ENCODE data around the gene ADAMTS17.

The ADAMTS17 gene

DNA sequence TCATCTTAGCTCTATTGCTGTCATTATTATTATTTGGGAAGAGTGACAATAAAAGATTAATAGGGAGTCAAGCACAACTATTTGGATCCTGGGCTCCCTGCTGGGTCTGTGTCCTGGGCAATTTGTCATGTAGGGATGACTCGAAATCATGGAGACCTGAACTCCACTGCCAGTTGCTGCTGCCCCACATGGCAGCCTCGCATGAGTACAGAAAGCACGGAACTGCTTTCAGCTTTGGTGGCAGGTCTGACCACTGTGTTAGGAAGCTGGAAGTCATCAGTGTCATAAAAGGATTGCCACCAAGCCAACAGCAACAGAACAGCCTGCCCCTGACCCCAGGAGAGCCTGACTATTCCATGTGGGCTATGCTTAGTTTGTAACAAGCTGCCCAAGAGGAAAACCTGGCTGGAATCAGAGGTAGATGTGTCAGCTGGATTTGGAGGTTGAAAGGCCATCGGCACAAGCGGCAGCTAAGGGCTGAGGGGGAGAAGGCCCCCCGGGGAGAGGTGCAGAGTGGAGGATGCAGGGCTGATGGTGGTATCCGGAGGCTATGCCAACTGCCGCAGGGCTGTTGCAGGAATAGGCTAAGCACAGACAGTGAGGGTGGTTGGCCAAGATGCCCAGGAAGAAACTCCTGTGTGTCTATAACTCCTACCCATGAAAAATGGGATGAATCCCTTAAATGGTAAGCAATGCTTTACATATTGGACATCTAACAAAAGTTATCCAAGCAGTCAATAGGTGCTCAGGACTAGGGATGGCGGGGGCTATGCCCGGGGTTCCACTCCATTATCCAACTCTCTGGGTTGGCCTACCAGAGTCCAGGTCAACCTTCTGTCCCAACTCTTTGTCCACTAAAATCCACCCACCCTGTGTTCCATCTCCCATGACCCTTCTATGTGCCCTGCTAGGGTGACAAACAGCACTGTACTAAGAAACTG is 291.6 kb downstream of the ADAMTS17 start:
- DNase-seq (ENCODE audit: low read depth) = no peak

DNA sequence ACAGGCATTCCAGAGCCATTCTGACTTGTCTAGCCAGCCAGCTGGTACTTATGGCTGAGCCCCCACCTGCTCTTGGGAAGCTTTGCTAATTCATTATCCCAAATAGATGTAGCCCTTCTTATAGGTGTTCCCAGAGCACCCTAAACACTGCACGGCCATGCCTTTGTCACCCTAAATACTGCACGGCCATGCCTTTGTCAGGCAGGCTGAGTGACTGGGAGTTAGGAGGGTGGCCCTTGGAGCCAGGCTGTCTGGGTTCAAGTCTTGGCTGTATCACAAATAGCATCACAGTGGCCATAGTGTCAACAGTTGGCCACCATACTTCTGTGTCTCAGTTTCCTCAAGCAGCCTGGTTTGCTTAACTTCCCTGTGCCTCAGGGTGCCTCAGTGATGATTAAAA is 292.3 kb downstream of the ADAMTS17 start:
- DNase-seq (ENCODE audit: low read depth) = no peak

DNA sequence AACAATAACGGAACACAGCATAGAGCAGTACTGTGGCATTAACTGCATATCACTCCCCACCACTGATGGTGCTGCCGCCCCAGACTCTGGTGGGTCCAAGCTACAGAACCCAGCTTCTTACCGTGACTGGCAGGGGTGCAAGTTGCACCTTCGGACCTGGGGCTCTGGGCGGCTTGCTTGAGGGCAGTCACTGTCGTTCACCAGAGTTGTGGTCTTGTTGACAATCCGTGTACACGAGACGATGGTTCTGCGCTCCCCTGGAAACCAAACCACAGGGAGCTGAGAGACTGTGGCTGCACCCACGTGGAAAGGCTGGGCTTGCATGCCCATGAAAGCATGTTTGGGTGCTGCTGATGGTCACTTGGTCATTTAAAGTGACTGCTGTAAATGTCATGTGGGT is 293.0 kb downstream of the ADAMTS17 start:
- no peak for DNase-seq (ENCODE audit: low read depth)

DNA sequence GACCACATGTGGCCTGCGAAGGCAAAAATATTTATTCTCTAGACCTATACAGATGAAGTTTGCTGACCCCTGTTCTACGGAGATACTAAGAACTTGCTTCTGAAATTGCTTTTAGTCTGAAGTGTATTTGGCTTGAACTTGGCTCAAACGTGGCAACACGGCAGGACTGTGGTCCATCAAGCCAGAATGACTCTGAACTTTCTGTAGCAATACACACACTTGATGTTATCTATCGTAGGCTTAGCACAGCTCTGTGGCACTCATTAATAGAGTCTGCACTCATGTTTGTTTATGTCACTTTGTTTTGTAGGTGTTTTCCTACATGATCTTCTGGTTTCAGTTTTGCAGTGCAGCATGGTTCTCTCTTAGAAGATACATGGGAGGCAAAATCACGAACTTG is 298.1 kb downstream of the ADAMTS17 start:
- DNase-seq (ENCODE audit: low read depth) = no peak

DNA sequence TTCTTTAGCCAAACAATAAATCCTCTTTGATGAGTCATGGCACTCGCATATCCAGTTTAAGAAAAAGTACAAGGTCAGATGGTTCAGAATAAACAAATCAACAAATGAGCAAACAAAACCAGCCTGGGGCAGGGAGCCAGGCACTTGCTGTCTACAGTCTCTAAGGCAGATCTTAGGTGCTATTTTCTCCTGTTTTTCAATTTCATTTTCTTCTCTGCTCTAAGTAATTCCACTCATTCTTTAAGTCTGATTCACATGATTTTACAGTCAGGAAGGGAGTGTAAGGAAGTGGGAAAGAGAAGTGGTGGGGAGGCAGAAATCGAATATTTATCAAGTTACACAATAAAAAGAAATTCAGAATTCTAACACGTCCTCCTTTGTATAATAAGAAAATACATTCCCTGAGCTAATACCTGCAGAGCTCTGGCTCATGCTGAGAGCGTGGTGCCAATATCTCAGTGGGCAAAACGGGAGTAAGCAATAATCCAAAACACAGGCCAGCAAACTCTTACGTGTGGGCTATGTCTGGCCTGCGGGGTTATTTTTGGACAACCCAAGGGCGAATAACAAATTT is 298.6 kb downstream of the ADAMTS17 start:
- no peak for DNase-seq (ENCODE audit: low read depth)

DNA sequence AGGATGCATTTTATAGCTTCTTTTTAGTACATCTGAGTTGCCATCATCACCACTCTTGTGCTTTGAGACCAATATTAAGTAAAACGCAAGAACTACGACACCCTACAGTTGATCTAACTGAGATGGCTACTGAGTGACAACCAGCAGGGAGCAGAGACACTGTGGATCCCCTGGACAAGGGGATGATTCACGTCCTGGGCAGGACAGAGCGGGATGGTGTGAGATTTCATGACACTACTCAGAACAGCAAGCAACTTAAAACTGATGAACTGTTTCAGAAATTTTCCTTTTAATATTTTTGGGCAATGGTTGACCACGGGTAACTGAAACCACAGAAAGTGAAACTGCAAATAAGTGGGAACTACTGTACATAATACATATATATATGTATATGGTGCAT is 299.2 kb downstream of the ADAMTS17 start:
- DNase-seq (ENCODE audit: low read depth) = no peak

DNA sequence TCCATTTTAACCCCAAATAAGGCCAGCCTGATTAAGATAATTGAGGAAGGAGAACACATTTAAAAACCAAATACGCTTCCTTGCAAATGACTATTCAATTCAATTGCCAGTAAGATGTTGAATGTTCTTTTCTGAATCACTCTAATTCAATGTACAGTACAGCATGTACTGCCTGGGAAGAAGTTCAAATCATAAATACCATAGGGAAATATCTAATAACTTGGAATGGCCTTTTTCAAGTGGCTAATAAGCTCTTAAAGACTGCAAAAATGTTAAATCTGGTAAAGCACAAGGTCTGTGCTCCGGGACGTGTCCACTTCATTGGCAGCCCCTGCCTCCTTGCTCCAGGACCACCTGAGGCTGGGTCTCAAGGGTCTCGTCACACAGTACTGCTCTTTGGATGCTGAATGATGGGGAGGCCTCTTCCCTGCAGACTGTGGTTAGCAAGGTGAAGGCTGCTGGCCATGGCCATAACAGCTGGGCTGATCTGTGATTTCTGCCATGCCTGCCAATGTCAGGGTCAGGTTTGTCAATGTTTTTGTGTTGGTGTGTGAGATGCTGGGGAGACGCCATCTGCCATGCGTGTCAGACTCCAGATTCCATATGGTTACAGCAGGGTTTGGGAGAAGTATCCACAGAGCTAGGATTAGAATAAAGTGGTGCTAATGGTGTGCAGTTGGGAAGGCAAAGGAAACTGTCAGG is 300.5 kb downstream of the ADAMTS17 start:
- no peak for DNase-seq (ENCODE audit: low read depth)

DNA sequence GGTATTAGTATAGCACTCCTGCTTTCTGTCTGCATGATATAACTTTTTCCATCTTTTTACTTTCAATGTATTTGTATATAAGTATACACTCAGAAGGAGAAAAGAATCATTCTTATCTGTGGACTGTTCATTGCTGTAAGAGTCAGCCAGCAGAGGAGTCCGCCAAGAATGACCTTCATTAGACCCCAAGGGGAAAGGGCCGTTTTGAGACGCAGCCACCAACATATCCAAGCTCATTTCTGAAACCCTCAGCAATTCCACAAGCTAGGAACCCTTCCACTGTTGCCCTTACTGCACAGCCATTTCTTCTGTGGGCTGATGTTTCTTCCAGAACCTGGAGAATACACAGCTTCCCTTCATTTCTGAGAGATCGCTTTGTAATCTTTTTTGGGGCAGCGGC is 301.8 kb downstream of the ADAMTS17 start:
- no peak for DNase-seq (ENCODE audit: low read depth)

DNA sequence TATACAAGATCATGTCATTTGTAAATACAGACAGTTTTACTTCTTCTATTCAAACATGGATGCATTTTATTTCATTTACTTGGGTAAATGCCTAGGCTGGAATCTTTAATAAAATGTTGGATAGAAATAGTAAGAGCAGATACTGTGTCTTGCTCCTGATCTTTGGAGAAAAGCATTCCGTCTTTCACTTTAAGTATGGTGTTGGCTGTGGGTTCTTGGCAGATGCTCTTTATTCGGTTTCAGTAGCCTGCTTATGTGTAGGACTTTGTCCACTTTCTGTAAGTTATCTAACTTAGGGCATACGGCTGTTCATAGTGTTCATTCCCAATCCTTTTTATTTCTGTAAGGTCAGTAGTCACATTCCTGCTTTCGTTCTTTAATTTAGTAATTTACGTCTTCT is 303.0 kb downstream of the ADAMTS17 start:
- DNase-seq (ENCODE audit: low read depth) = no peak

DNA sequence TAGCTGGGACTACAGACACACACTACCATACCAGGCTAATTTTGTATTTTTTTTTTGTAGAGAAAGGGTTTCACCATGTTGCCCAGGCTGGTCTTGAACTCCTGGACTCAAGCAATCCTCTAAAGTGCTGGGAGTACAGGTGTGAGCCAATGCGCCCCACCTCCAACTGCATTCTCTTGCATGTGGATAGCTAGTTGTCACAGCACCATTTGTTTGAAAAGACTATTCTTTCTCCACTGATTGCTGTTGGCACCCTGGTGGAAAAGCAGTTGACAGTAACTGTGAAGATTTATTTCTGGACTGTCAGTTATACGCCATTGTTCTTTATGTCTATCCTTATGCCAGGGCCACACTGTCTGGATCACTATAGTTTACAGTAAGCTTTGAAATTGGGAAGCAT is 303.9 kb downstream of the ADAMTS17 start:
- no peak for DNase-seq (ENCODE audit: low read depth)

DNA sequence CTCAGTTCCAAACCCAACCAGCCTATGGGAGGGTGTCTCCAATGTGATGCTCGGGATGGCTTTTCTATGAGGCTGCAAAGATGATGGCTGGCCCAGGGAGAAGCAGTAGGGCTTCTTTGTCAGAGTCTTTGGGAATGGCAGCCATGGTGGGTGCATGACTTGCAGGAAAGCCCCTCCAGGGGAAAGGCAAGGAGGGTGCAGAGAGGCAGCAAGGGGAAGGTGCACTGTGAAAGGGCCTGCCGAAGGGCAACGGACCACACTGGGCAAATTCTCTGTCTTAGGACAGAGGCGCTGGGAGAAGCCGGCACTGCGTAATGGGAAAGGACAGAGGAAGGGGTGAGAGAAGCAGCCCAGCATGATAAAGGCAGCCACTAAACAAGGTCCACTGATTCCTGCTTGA is 305.8 kb downstream of the ADAMTS17 start:
- no peak for DNase-seq (ENCODE audit: low read depth)

DNA sequence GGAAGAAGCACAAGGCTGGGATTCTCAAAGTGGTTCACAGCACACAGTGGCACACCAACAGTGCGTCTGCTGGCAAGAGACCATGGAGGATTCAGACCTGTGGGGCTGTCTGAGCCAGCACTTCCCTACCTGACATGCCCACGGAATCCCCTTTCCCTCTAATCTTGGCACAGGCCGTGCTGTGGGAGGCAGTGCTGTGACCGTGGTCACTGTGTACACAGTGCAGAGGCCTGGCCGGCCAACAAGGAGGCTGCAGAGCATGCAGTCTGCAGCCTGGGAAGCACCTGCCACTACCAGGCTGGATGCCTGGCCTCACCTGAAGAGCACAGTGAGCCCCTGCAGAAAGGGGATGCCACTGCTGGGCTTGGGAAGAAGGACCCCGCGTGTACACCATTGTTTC is 307.6 kb downstream of the ADAMTS17 start:
- no peak for DNase-seq (ENCODE audit: low read depth)

DNA sequence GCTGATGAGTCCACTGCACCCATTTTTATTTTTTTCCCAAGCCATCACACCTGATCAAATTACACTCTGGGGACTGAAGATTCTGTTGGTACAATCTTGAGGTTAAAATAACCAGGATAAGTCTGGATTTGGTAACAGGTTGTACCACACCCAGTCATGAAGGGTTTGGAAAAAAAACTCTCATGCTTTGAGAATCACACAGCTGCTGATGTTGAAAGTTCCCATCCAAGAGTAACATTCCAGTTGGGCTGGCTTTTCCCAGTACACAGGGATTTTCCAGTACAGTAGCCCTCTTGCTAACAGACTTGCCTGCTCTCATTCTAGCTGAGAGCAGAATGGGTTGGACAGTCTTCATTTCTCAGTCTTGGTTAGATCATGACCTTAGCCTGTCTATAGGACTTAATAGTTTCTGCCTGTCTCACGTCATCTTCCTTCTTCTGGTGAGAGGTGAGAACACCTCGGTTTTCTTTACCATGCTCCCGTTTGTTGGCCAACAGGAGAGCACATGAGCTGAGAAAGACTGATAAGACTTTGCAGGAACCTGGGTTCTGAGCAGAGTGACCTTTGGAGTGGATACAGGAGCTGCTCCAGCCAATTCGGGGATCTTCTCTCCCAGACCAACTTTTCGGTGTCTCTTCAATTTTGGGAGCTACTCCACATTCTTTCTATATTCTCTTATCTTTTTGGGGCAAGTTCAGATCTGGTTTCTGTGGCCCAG is 308.5 kb downstream of the ADAMTS17 start:
- DNase-seq (ENCODE audit: low read depth) = no peak

DNA sequence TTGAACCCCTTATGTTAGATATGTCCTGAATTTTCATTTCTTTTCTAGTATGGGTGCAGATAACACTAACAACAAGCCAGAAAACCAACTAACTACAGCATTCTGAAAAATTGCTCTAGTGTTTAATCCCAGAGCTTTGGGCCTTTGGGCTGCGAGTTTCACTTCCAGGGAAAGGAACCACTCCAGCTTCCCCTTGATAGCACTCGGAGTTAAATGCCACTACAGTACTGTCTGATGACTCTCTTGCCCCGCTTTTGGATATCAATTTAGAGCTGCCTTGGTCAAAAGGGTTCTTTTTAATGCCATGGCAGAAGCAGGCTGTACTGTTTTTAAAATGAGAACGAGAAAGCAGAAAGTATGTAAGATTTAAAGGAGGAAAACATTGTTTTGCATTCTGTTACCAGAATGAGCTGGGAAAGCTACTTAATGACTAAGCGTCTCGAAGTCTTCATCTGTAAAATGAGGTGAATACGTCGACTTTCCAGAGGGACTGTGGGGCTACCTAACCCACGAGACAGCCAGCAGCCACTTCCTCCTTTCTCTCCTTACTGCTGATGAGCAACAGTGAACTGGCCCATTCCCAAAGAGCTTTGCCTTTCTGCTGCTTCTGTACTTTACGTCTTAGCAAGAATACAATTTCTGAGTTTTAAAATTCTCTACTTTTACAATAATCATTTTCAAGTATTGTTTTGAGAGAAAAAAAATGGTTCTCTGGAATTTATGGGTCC is 309.3 kb downstream of the ADAMTS17 start:
- no peak for DNase-seq (ENCODE audit: low read depth)

DNA sequence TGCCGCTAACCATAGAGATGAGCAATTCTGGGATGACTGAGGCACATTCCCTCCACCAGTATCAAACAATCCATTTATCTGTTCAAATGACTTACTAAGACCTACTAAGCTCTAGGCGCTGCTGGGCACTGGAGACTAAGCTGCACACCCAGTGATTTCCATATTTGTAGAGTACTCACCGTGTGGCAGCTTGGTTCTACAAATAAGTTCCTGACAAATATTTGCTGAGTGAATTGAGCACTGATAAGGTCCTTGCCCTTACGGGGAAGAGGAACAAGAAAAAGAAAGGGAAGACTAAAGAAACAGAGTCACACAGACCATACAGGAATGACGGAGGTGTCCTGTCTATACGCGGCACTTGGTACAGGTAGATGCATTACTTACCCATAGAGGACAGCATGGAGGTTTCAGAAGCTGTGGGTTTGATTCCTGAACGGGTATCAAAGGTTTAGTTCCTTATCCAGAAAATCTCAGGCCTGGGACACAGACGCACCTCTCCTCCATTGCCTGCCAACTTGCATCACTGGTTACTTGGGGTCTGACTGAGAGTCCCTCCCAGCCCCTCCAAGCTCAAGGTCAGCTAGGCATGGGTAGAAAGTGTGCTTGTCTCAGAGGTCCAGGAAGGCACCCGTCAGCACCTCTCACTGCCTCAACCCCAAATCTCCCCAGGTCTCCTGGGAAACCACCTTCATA is 310.0 kb downstream of the ADAMTS17 start:
- DNase-seq (ENCODE audit: low read depth) = no peak

DNA sequence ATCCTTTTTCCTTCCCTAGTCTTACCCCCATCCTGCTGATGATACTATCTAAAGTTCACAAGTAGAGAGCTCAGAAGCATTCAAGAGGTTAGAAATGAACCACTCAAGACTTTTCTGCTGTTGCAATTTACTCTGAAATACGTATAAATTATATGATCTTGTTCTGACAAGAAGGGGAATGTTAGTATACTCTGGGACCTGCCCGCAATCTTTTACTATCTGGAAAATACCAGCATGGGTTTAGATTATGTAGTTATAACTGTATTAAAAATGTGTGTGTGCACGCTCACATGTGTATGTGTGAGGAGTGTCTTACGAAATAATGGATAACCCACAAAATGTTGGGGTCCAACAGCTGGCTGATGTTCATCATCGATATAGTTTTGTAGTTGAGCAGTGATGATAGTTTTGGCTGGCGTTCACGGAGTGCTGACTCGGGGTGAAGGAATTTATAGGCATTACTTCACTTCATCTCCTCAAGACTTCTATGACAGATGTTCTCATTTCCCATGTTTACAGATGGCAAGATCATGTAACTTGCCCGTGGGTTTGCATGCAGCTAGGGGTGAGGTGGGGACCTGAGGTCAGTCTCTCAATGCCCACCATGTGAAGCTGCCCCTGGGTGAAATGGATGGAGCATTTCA is 311.1 kb downstream of the ADAMTS17 start:
- no peak for DNase-seq (ENCODE audit: low read depth)

DNA sequence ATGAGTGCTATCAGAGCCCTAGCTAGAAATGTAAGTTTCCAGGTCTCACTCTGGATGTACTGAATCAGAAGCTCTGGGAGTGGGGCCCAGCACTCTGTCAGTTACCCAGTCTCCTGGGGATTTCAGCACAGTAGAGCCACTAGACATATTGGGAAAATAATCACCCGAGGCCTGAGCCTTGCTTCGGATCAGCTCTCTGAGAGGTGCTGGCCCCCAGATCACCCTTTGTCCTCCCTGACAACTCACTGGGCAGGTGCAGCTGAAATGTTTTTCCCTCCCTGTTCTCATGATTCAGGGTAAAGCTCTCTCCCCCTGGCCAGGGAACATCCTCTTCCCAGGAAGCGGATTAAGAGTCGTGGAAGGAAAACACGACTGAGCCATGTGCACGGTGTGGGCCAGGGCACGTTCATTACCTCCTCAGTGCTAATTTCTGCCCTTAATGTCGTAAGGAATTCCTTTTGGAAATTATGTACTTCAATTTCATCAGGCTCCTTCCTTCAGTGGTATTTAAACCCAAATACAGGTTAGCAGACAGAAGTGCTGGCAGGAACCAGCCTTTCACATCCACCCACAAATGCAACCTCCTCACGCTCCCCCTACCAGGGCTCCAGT is 311.8 kb downstream of the ADAMTS17 start:
- no peak for DNase-seq (ENCODE audit: low read depth)

DNA sequence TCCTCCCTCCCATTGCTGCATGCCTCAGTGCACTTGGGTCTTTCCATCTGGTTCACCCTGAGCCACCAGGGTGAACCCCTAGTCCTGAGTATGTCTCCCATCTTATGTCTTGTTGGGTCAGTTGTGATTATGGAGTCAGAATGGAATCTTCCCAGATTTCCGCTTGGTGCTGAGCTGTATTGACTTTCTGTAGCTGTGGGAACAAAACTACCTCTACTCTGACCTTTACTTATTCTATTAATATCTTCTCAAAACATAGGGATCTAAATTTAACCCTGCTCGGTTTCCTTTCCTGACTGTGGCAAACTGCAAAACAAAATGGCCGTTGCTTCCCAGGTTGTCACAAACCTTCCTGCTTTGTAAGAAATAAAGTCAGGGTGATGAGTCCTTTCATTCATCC is 312.7 kb downstream of the ADAMTS17 start:
- DNase-seq (ENCODE audit: low read depth) = no peak

DNA sequence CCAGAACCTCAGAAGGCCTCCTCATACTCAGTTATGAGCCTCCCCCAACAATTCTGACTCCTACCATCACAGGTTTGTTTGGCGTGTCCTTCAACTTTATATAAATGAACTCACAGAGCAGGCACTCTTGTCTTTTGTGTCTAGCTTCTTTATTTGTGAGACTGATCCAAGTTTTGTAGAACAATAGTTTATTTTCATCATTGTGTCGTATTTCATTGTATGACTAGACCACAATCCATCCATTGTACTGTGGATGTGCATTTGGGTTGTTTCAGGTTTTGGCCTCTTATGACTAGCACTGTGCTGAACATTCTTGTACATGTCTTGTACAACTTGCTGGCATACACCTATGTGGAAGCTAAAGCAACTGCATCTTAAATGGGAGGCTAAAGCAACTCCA is 315.7 kb downstream of the ADAMTS17 start:
- DNase-seq (ENCODE audit: low read depth) = no peak

DNA sequence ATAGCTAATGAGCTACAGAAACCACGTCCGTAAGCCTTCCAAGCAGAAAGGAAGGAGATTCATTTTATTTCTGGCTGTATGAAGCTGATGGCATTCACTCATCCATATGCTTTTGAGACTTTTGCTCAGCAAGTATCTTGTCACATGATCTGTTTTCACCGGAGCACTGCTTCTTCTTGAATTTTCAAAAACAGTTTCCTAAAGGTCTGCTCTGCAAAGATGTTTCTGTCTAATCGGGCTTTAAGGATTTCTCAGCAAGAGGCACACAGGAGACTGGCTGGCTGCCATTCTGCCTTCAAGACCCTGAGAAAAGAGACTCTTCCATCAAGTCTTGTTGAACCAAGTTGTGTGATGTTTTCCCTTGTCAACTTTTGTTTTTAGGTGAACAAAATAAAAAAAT is 319.0 kb downstream of the ADAMTS17 start:
- no peak for DNase-seq (ENCODE audit: low read depth)
